B cell (primary cell): ENCODE results near the gene D2HGDH.

Experiments used
- CTCF ChIP-seq: fragments of 200-600 bp; IDR thresholded peaks from one replicate; pipeline ENCODE4 v1.8.0; 2022; ENCODE audit warnings: antibody characterized with exemption, mild to moderate bottlenecking
- EZH2 ChIP-seq: IDR thresholded peaks from 2 replicates; pipeline ENCODE4 v1.6.1; 2012; ENCODE audit warnings: borderline replicate concordance, low read depth, mild to moderate bottlenecking, moderate library complexity, low read length; ENCODE audit not compliant: insufficient read depth, poor library complexity, severe bottlenecking

DNA sequence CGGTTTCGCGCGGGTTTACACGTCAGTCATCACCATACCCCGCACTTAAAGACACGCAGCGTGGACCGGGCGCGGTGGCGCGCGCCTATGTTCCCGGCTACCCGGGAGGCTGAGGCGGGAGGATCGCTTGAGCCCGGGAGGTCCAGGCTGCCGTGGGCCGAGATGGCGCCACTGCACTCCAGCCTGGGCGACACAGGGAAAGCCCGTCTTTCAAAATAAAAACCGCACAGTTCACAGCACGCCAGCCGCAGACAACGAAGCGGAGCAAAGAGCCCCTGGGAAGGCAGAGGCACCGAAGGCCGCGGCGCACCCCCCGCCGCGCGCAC lies 48.1 kb upstream of the D2HGDH start:
- TF ChIP-seq CTCF (no peak), EZH2 (no peak)
